ENCODE data around the gene HEY2.
A peak's percentile ranks its signal among the peaks of the same experiment; 100 is the strongest.

HEY2 gene

GRCh38 chr6:125784365-125784764 is 34.9 kb downstream of the HEY2 start:
- TF ChIP-seq EZH2phosphoT487 (IDR thresholded peaks at IDR 0.05; ENCODE audit: borderline replicate concordance, low read length) (no peak), CTCF (IDR thresholded peaks at IDR 0.05; ENCODE audit: low read depth, low read length, poor library complexity, severe bottlenecking) (no peak)
- no peak overlapping the region for H3K4me3 ChIP-seq (ENCODE audit: low read length)
- H3K27me3 ChIP-seq (ENCODE audit: control insufficient read depth, low read length), result no peaks in the 10 kb centered on the region
- H3K9me3 ChIP-seq (ENCODE audit: control insufficient read depth, insufficient read depth, low read length), result no peaks in the 10 kb centered on the region
- peaks cover 29% of the 10 kb centered on the region for H3K36me3 ChIP-seq (ENCODE audit: control insufficient read depth, low read length)
- H3K4me2 ChIP-seq (ENCODE audit: low read length), result no peak overlapping the region
- H4K20me1 ChIP-seq (ENCODE audit: control insufficient read depth, insufficient read depth, low read depth, low read length), result no peaks in the 10 kb centered on the region
- H3K27ac ChIP-seq (ENCODE audit: low read depth, low read length), result no peak overlapping the region
- H3K4me1 ChIP-seq (ENCODE audit: control insufficient read depth, low read length), result peaks cover 42% of the 10 kb centered on the region
- peaks cover 42% of the 10 kb centered on the region for H3K79me2 ChIP-seq (ENCODE audit: control insufficient read depth, low read length)
- peaks cover 21% of the 10 kb centered on the region for H3F3A ChIP-seq (ENCODE audit: control insufficient read depth, insufficient read depth)
- no peaks in the 10 kb centered on the region for H3K9me2 ChIP-seq (replicated peaks; ENCODE audit: control insufficient read depth, low read length)

GRCh38 chr6:125787791-125788190 is 38.4 kb downstream of the HEY2 start:
- Histone ChIP-seq H3K4me1 (ENCODE audit: control insufficient read depth, low read length) (peaks cover 47% of the 10 kb centered on the region), H3K4me2 (ENCODE audit: low read length) (0 out of 2 replicates have a peak overlapping the region, but pooled peaks have one; percentile 13), H3F3A (ENCODE audit: control insufficient read depth, insufficient read depth) (peaks cover 28% of the 10 kb centered on the region), H3K27me3 (ENCODE audit: control insufficient read depth, low read length) (no peaks in the 10 kb centered on the region), H3K79me2 (ENCODE audit: control insufficient read depth, low read length) (peaks cover 58% of the 10 kb centered on the region), H4K20me1 (ENCODE audit: control insufficient read depth, insufficient read depth, low read depth, low read length) (no peaks in the 10 kb centered on the region), H3K27ac (ENCODE audit: low read depth, low read length) (no peak overlapping the region), H3K4me3 (ENCODE audit: low read length) (no peak overlapping the region), H3K9me2 (replicated peaks; ENCODE audit: control insufficient read depth, low read length) (no peaks in the 10 kb centered on the region), H3K36me3 (ENCODE audit: control insufficient read depth, low read length) (peaks cover 45% of the 10 kb centered on the region), H3K9me3 (ENCODE audit: control insufficient read depth, insufficient read depth, low read length) (no peaks in the 10 kb centered on the region)
- TF ChIP-seq EZH2phosphoT487 (IDR thresholded peaks at IDR 0.05; ENCODE audit: borderline replicate concordance, low read length), result no peak
- peak; percentile 42 for TF ChIP-seq CTCF (IDR thresholded peaks at IDR 0.05; ENCODE audit: low read depth, low read length, poor library complexity, severe bottlenecking)

- H3K36me3 ChIP-seq (ENCODE audit: control insufficient read depth, low read length), result peaks cover 55% of the 10 kb centered on the region
- H3K27me3 ChIP-seq (ENCODE audit: control insufficient read depth, low read length), result no peaks in the 10 kb centered on the region
- H3K4me3 ChIP-seq (ENCODE audit: low read length), result peak overlapping the region; percentile 93
- TF ChIP-seq CTCF (IDR thresholded peaks at IDR 0.05; ENCODE audit: low read depth, low read length, poor library complexity, severe bottlenecking) (no peak), EZH2phosphoT487 (IDR thresholded peaks at IDR 0.05; ENCODE audit: borderline replicate concordance, low read length) (no peak)
- H3K27ac ChIP-seq (ENCODE audit: low read depth, low read length), result peak overlapping the region; percentile 93
- H3K9me2 ChIP-seq (replicated peaks; ENCODE audit: control insufficient read depth, low read length), result no peaks in the 10 kb centered on the region
- H3K4me2 ChIP-seq (ENCODE audit: low read length), result peak overlapping the region; percentile 100
- H3K4me1 ChIP-seq (ENCODE audit: control insufficient read depth, low read length), result peaks cover 49% of the 10 kb centered on the region
- no peaks in the 10 kb centered on the region for H3K9me3 ChIP-seq (ENCODE audit: control insufficient read depth, insufficient read depth, low read length)
- H4K20me1 ChIP-seq (ENCODE audit: control insufficient read depth, insufficient read depth, low read depth, low read length), result no peaks in the 10 kb centered on the region
- peaks cover 58% of the 10 kb centered on the region for H3K79me2 ChIP-seq (ENCODE audit: control insufficient read depth, low read length)
- peaks cover 28% of the 10 kb centered on the region for H3F3A ChIP-seq (ENCODE audit: control insufficient read depth, insufficient read depth)
Observed at GRCh38 chr6:125789167-125789566, 39.7 kb downstream of the HEY2 start.
